ENCODE data around the gene AP1M1. TPM values are rescaled to one million over a fixed set of nuclear protein-coding genes. Genes with fewer than 3 reads are reported as not detected.

Gene AP1M1
- polyA plus RNA-seq, 3 donors = 103 to 134 (median 133) TPM

DNA sequence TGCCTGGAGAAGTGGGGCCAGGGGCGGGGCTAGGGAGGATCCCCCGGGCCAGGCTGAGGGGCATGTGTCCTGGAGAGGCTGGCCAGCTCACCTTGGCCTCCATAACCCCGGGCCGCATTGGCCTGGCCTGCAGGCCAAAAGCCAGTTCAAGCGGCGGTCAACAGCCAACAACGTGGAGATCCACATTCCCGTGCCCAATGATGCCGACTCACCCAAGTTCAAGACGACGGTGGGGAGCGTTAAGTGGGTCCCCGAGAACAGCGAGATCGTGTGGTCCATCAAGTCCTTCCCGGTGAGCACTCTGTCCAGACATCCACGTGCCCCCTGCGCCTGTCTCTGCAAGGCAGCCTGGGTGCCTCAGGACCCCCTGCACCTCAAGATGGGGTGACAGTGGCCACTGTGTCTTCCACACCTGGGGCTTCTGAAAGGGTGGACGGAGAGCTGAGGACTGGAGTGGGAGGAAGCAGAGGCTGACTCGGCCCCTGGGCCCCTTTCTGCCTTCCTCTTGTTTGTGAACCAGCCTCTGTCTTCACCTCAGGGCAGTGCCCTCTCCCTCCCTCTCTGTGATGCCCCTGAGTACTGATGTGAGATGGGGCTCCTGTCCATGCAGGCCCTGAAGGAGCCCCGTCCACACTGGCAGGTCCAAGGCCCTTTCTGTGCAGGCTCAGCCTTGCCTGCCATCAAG lies 31.1 kb downstream of the AP1M1 start:
- H3K4me3 Mint-ChIP-seq = no peak overlapping the region
- H4K20me1 ChIP-seq (ENCODE audit: insufficient read depth, low read length) = peaks cover 12% of the 10 kb centered on the region
- no peak for DNase-seq
- H3K36me3 Mint-ChIP-seq = peaks cover 73 to 97% of the 10 kb centered on the region in 2 donors
- H3K36me3 ChIP-seq (replicated peaks in 1 of 2; ENCODE audit: control insufficient read depth in 1 of 2, insufficient read depth in 2 of 2, low read length in 2 of 2) = peaks cover 94 to 99% of the 10 kb centered on the region in 2 donors
- H3K4me3 ChIP-seq (replicated peaks in 1 of 3; ENCODE audit: low read depth in 2 of 3, low read length in 3 of 3) = no peak overlapping the region
- no peaks in the 10 kb centered on the region for H3K9me3 ChIP-seq (replicated peaks in 1 of 2; ENCODE audit: control insufficient read depth in 1 of 2, insufficient read depth in 1 of 2, low read length in 2 of 2)
- H3K9me3 Mint-ChIP-seq = no peaks in the 10 kb centered on the region
- H3K27me3 ChIP-seq (ENCODE audit: control insufficient read depth in 2 of 2, insufficient read depth in 2 of 2, low read length in 2 of 2) = no peaks in the 10 kb centered on the region
- WGBS (ENCODE audit: insufficient coverage) = 88% methylated on average over 19 of the region's 21 CpGs
- intact Hi-C loops (cut with micrococcal nuclease) = no loop called here
- H3K27ac ChIP-seq (ENCODE audit: low read depth in 1 of 2, low read length in 2 of 2) = peak overlapping the region in 1 of 2 donors; percentile 26
- H3K4me1 Mint-ChIP-seq = no peaks in the 10 kb centered on the region
- TF ChIP-seq, protein P1, sequence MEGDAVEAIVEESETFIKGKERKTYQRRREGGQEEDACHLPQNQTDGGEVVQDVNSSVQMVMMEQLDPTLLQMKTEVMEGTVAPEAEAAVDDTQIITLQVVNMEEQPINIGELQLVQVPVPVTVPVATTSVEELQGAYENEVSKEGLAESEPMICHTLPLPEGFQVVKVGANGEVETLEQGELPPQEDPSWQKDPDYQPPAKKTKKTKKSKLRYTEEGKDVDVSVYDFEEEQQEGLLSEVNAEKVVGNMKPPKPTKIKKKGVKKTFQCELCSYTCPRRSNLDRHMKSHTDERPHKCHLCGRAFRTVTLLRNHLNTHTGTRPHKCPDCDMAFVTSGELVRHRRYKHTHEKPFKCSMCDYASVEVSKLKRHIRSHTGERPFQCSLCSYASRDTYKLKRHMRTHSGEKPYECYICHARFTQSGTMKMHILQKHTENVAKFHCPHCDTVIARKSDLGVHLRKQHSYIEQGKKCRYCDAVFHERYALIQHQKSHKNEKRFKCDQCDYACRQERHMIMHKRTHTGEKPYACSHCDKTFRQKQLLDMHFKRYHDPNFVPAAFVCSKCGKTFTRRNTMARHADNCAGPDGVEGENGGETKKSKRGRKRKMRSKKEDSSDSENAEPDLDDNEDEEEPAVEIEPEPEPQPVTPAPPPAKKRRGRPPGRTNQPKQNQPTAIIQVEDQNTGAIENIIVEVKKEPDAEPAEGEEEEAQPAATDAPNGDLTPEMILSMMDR (IDR thresholded peaks at IDR 0.05) = no peak
- no peak overlapping the region for H3K4me2 ChIP-seq (replicated peaks; ENCODE audit: extremely low read depth, low read length, poor library complexity, severe bottlenecking)
- peaks cover 7% of the 10 kb centered on the region for H3K79me2 ChIP-seq (ENCODE audit: insufficient read depth, low read length)
- peak overlapping the region in 3 of 7 donors; percentile 18 to 85 (median 62) for H3K27ac Mint-ChIP-seq
- H2AFZ ChIP-seq (ENCODE audit: insufficient read depth, low read depth, low read length, poor library complexity, severe bottlenecking) = no peak overlapping the region
- no peak overlapping the region for H3K9ac ChIP-seq (ENCODE audit: insufficient read depth, low read length, poor library complexity, severe bottlenecking)
- peaks cover 0 to 2% (median 0%) of the 10 kb centered on the region in 3 donors for H3K27me3 Mint-ChIP-seq (ENCODE audit: low read depth in 3 of 3)
- no peaks in the 10 kb centered on the region for H3K4me1 ChIP-seq (ENCODE audit: control insufficient read depth in 1 of 2, insufficient read depth in 2 of 2, low read length in 2 of 2)

DNA sequence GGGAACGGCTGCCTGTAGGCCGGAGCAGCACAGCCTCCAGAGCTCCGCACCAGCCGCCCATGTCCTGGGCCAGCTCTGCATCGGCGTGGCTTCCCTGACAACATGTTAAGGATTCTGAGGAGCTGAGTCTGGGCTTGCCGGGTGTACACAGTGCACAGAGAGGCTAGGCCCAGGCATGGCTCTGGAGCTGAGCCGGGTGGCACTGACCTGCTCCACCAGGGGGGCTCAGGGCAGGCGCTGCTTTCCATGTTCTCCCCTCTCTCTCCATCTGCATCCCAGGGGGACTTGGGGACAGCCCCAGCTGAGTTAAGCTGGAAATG lies 31.6 kb downstream of the AP1M1 start:
- H3K27me3 Mint-ChIP-seq (ENCODE audit: low read depth in 3 of 3) = peaks cover 0 to 2% (median 0%) of the 10 kb centered on the region in 3 donors
- H3K9me3 Mint-ChIP-seq = no peaks in the 10 kb centered on the region
- no peak overlapping the region for H3K4me3 ChIP-seq (replicated peaks in 1 of 3; ENCODE audit: low read depth in 2 of 3, low read length in 3 of 3)
- H3K27ac Mint-ChIP-seq = peak overlapping the region in 2 of 7 donors; percentile 52 to 62
- WGBS (ENCODE audit: insufficient coverage) = 94% methylated on average over 7 of the region's 9 CpGs
- no peak overlapping the region for H3K9ac ChIP-seq (ENCODE audit: insufficient read depth, low read length, poor library complexity, severe bottlenecking)
- no peaks in the 10 kb centered on the region for H3K4me1 ChIP-seq (ENCODE audit: control insufficient read depth in 1 of 2, insufficient read depth in 2 of 2, low read length in 2 of 2)
- H3K27ac ChIP-seq (ENCODE audit: low read depth in 1 of 2, low read length in 2 of 2) = peak overlapping the region in 1 of 2 donors; percentile 26
- no peak overlapping the region for H2AFZ ChIP-seq (ENCODE audit: insufficient read depth, low read depth, low read length, poor library complexity, severe bottlenecking)
- no peak overlapping the region for H3K4me3 Mint-ChIP-seq
- H4K20me1 ChIP-seq (ENCODE audit: insufficient read depth, low read length) = peaks cover 7% of the 10 kb centered on the region
- no peak for DNase-seq
- peaks cover 71 to 97% of the 10 kb centered on the region in 2 donors for H3K36me3 Mint-ChIP-seq
- H3K27me3 ChIP-seq (ENCODE audit: control insufficient read depth in 2 of 2, insufficient read depth in 2 of 2, low read length in 2 of 2) = no peaks in the 10 kb centered on the region
- intact Hi-C loops (cut with micrococcal nuclease) = no loop called here
- no peaks in the 10 kb centered on the region for H3K9me3 ChIP-seq (replicated peaks in 1 of 2; ENCODE audit: control insufficient read depth in 1 of 2, insufficient read depth in 1 of 2, low read length in 2 of 2)
- TF ChIP-seq, protein P1 (IDR thresholded peaks at IDR 0.05) = no peak
- no peaks in the 10 kb centered on the region for H3K4me1 Mint-ChIP-seq
- H3K36me3 ChIP-seq (replicated peaks in 1 of 2; ENCODE audit: control insufficient read depth in 1 of 2, insufficient read depth in 2 of 2, low read length in 2 of 2) = peaks cover 94 to 99% of the 10 kb centered on the region in 2 donors
- peaks cover 2% of the 10 kb centered on the region for H3K79me2 ChIP-seq (ENCODE audit: insufficient read depth, low read length)
- no peak overlapping the region for H3K4me2 ChIP-seq (replicated peaks; ENCODE audit: extremely low read depth, low read length, poor library complexity, severe bottlenecking)
